ENCODE data around the gene ADAMTS8.

The ADAMTS8 gene

GRCh38 chr11:130426837-130427341 is 1.5 kb downstream of the ADAMTS8 start:
- no peak overlapping the region for H3K9ac ChIP-seq (ENCODE audit: insufficient read length)
- DNase-seq (ENCODE audit: low read depth, low spot score), result no peak

GRCh38 chr11:130426223-130426836 is 2.1 kb downstream of the ADAMTS8 start:
- H3K9ac ChIP-seq (ENCODE audit: insufficient read length), result no peak overlapping the region
- H3K27ac ChIP-seq, result no peak overlapping the region
- DNase-seq (ENCODE audit: low read depth, low spot score), result no peak
- no peak for TF ChIP-seq POLR2AphosphoS5 (IDR thresholded peaks at IDR 0.05; ENCODE audit: borderline replicate concordance, low read depth, low read length)
- no peak for TF ChIP-seq FOXP2 (optimal IDR thresholded peaks at IDR 0.05; ENCODE audit: control extremely low read depth, extremely low read length, insufficient read depth)
- no peak for TF ChIP-seq EZH2 (IDR thresholded peaks at IDR 0.05)
- H3K4me3 ChIP-seq, result no peak overlapping the region
- no peaks in the 10 kb centered on the region for H3K36me3 ChIP-seq (ENCODE audit: insufficient read depth, low read length)
- no peaks in the 10 kb centered on the region for H3K9me3 ChIP-seq (ENCODE audit: low read depth, low read length)

More at GRCh38 chr11:130426837-130427341, 1.5 kb downstream of the ADAMTS8 start:
- H3K4me3 ChIP-seq, result no peak overlapping the region
- H3K36me3 ChIP-seq (ENCODE audit: insufficient read depth, low read length), result no peaks in the 10 kb centered on the region
- TF ChIP-seq FOXP2 (optimal IDR thresholded peaks at IDR 0.05; ENCODE audit: control extremely low read depth, extremely low read length, insufficient read depth) (no peak), POLR2AphosphoS5 (IDR thresholded peaks at IDR 0.05; ENCODE audit: borderline replicate concordance, low read depth, low read length) (no peak)
- no peak overlapping the region for H3K27ac ChIP-seq
- H3K9me3 ChIP-seq (ENCODE audit: low read depth, low read length), result no peaks in the 10 kb centered on the region

GRCh38 chr11:130425156-130425555 is 3.3 kb downstream of the ADAMTS8 start:
- no peak overlapping the region for H3K4me3 ChIP-seq
- DNase-seq (ENCODE audit: low read depth, low spot score), result no peak
- no peak for TF ChIP-seq POLR2AphosphoS5 (IDR thresholded peaks at IDR 0.05; ENCODE audit: borderline replicate concordance, low read depth, low read length)
- no peak for TF ChIP-seq EZH2 (IDR thresholded peaks at IDR 0.05)
- TF ChIP-seq FOXP2 (optimal IDR thresholded peaks at IDR 0.05; ENCODE audit: control extremely low read depth, extremely low read length, insufficient read depth), result no peak

GRCh38 chr11:130424613-130425140 is 3.7 kb downstream of the ADAMTS8 start:
- DNase-seq (ENCODE audit: low read depth, low spot score), result no peak
- Histone ChIP-seq H3K9me3 (ENCODE audit: low read depth, low read length) (no peaks in the 10 kb centered on the region), H3K9ac (ENCODE audit: insufficient read length) (no peak overlapping the region), H3K36me3 (ENCODE audit: insufficient read depth, low read length) (no peaks in the 10 kb centered on the region), H3K4me3 (no peak overlapping the region), H3K27ac (no peak overlapping the region)
- TF ChIP-seq EZH2 (IDR thresholded peaks at IDR 0.05) (no peak), POLR2AphosphoS5 (IDR thresholded peaks at IDR 0.05; ENCODE audit: borderline replicate concordance, low read depth, low read length) (no peak), FOXP2 (optimal IDR thresholded peaks at IDR 0.05; ENCODE audit: control extremely low read depth, extremely low read length, insufficient read depth) (no peak)

More at GRCh38 chr11:130425156-130425555, 3.3 kb downstream of the ADAMTS8 start:
- Histone ChIP-seq H3K27ac (no peak overlapping the region), H3K9ac (ENCODE audit: insufficient read length) (no peak overlapping the region), H3K36me3 (ENCODE audit: insufficient read depth, low read length) (no peaks in the 10 kb centered on the region), H3K9me3 (ENCODE audit: low read depth, low read length) (no peaks in the 10 kb centered on the region)

- Histone ChIP-seq H3K9ac (ENCODE audit: insufficient read length) (no peak overlapping the region), H3K9me3 (ENCODE audit: low read depth, low read length) (no peaks in the 10 kb centered on the region), H3K36me3 (ENCODE audit: insufficient read depth, low read length) (no peaks in the 10 kb centered on the region), H3K4me3 (no peak overlapping the region), H3K27ac (no peak overlapping the region)
- TF ChIP-seq FOXP2 (optimal IDR thresholded peaks at IDR 0.05; ENCODE audit: control extremely low read depth, extremely low read length, insufficient read depth), result no peak
- TF ChIP-seq EZH2 (IDR thresholded peaks at IDR 0.05), result no peak
- TF ChIP-seq POLR2AphosphoS5 (IDR thresholded peaks at IDR 0.05; ENCODE audit: borderline replicate concordance, low read depth, low read length), result no peak
- no peak for DNase-seq (ENCODE audit: low read depth, low spot score)
These were observed 4.8 kb downstream of the ADAMTS8 start for GRCh38 chr11:130423541-130424142.

- Histone ChIP-seq H3K36me3 (ENCODE audit: insufficient read depth, low read length) (no peaks in the 10 kb centered on the region), H3K4me3 (no peak overlapping the region), H3K9ac (ENCODE audit: insufficient read length) (no peak overlapping the region), H3K27ac (no peak overlapping the region), H3K9me3 (ENCODE audit: low read depth, low read length) (no peaks in the 10 kb centered on the region)
- no peak for DNase-seq (ENCODE audit: low read depth, low spot score)
- no peak for TF ChIP-seq EZH2 (IDR thresholded peaks at IDR 0.05)
- TF ChIP-seq POLR2AphosphoS5 (IDR thresholded peaks at IDR 0.05; ENCODE audit: borderline replicate concordance, low read depth, low read length), result no peak
- TF ChIP-seq FOXP2 (optimal IDR thresholded peaks at IDR 0.05; ENCODE audit: control extremely low read depth, extremely low read length, insufficient read depth), result no peak
These were observed 6.0 kb downstream of the ADAMTS8 start for GRCh38 chr11:130422251-130422995.

- DNase-seq (ENCODE audit: low read depth, low spot score), result no peak
- Histone ChIP-seq H3K4me3 (no peak overlapping the region), H3K36me3 (ENCODE audit: insufficient read depth, low read length) (no peaks in the 10 kb centered on the region), H3K27ac (no peak overlapping the region), H3K9ac (ENCODE audit: insufficient read length) (no peak overlapping the region), H3K9me3 (ENCODE audit: low read depth, low read length) (no peaks in the 10 kb centered on the region)
- no peak for TF ChIP-seq FOXP2 (optimal IDR thresholded peaks at IDR 0.05; ENCODE audit: control extremely low read depth, extremely low read length, insufficient read depth)
- no peak for TF ChIP-seq POLR2AphosphoS5 (IDR thresholded peaks at IDR 0.05; ENCODE audit: borderline replicate concordance, low read depth, low read length)
- no peak for TF ChIP-seq EZH2 (IDR thresholded peaks at IDR 0.05)
These were observed 6.7 kb downstream of the ADAMTS8 start for GRCh38 chr11:130421697-130422096.

- Histone ChIP-seq H3K9me3 (ENCODE audit: low read depth, low read length) (no peaks in the 10 kb centered on the region), H3K4me3 (no peak overlapping the region), H3K36me3 (ENCODE audit: insufficient read depth, low read length) (no peaks in the 10 kb centered on the region), H3K27ac (no peak overlapping the region), H3K9ac (ENCODE audit: insufficient read length) (no peak overlapping the region)
- no peak for TF ChIP-seq EZH2 (IDR thresholded peaks at IDR 0.05)
- no peak for TF ChIP-seq FOXP2 (optimal IDR thresholded peaks at IDR 0.05; ENCODE audit: control extremely low read depth, extremely low read length, insufficient read depth)
- no peak for TF ChIP-seq POLR2AphosphoS5 (IDR thresholded peaks at IDR 0.05; ENCODE audit: borderline replicate concordance, low read depth, low read length)
- DNase-seq (ENCODE audit: low read depth, low spot score), result no peak
These were observed 7.2 kb downstream of the ADAMTS8 start for GRCh38 chr11:130421199-130421585.
